Activated CD4-positive, alpha-beta T cell treated with anti-CD3 and anti-CD28 coated beads for 24 hours (primary cell): ENCODE data around the gene SLC35F1.
"Not testable (repeated sequence)": the region's sequence is repeated elsewhere in the genome, so short reads cannot be mapped to it uniquely, and the experiment has no call there.

ENCODE experiments used
- DNase-seq, 2 donors: peaks; one replicate each; pipeline ENCODE4 v3.0.0-alpha.2; 2020; ENCODE audit warnings: low read depth in 2 of 2

The SLC35F1 gene

DNA sequence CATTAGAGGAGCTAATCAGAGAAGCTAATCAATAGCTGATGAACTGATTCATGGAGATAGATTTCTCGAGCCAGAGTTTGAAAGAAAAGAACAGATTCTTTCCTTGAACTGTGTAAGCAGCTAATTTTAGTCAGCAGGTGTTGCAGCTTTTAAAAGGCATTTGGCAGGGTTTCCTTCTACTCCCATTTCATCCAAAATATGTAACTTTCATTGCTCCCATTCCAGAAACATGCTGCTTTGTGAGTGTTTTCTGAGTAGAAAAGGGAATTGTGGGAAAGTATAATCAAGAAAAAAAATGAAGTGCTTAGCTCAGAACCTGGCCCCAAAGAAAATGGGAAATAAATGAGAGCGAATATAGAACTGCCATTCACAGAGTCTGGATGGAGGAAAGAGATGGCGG is 20.8 kb downstream of the SLC35F1 start:
- no peak for DNase-seq

DNA sequence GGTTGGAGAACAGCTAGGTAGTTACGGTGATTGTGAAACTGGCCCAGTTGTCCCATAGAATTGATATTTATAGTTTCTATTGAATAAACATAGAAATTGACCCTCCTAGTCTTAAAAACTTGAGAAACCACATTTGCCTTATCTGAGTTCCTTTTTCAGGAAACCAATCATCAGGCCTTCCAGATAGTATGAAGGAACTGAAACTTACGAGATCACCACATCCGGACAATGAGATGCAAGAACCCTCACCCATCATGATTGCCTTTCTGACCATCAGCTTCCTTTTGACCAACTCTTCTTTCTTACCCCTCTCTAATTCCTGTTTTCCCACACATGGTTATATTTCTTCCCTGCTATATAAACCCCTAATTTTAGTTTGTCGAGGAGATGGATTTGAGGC is 21.8 kb downstream of the SLC35F1 start:
- DNase-seq, result no peak

DNA sequence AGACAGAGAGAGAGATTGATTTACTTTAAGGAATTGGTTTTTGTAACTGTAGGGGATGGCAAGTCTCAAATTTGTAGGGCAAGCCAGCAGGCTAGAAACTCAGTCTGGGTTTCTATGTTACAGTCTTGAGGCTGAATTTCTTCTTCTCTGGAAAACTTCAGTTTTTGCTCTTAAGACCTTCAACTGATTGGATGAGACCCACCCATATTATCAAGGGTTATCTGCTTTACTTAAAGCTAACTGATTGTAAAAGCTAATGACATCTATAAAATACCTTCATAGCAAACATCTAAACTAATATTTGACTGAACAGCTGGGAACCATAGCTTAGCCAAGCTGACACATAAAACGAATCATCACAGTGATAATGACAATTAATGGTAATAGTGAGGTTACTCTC is 22.4 kb downstream of the SLC35F1 start:
- no peak for DNase-seq

DNA sequence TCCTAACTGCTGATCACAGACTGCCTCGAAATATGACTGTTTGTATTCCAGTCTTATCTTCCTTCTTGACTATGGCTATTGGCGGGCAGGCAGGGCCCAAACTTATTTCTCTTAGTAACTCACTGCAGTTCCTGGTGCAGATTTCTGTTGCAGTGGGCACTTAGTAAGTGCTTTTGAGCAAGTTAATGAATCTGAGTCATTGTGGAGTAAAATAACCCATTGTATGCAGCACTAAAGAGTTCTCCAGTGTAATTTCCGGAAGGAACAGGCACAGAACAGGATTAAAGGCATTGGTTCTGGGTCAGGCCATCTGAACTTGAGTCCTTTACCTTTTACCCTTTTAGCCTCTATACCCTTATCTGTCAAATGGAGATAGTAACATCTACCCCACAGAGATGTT is 23.6 kb downstream of the SLC35F1 start:
- DNase-seq, result no peak

DNA sequence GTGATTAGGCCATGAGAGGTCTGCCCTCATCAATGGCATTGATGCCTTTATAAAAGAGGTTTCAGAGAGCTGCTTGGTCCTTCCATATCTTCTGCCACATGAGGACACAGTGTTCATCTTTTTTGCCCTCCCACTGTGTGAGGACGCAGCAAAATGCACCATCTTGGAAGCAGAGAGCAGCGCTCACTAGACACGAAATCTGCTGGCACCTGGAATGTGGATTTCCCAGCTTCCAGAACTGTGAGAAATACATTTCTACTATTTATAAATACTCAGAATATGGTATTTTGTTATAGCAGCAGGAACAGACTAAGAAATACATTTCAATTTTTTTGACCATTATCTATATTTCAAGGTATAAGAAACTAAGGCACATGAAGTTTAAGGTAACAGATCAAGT is 24.9 kb downstream of the SLC35F1 start:
- no peak for DNase-seq

DNA sequence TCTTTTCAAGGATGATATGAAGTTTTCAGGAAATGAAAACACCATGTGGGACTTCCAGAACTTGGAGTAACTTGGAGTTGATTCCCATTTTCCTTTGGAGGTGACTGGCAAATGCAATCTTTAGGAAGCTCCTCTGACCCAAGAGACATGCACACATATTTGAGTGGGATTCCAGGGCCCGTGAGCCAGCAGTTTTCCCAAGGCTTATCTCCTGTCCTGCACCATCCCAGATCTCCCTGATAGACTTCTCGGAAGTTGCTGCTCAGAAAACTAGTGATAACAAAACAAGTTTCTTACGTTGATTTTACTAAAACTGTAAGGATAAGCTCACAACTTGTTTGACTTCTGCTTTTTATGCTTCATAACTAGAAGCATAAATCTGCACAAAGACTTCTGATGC is 25.6 kb downstream of the SLC35F1 start:
- no peak for DNase-seq

DNA sequence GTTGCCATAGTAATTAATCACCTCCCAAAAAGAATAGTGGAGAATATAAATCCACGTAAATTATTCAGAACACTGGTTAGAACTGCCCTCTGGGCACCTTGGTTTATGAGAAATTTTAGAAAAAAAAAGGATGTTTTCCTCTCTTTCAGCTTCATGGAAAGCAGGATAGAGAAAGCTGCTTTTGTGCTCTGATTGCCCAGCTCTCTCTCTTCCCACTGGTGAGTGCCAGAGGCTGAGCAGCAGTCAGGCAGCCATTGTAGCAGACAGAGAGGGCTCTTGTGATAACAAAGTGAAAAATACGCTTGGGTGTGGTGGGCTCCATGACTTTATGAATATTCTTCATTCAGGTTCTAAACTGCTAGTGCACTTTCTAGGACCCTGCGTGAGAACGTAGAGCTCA is 26.4 kb downstream of the SLC35F1 start:
- DNase-seq, result no peak

DNA sequence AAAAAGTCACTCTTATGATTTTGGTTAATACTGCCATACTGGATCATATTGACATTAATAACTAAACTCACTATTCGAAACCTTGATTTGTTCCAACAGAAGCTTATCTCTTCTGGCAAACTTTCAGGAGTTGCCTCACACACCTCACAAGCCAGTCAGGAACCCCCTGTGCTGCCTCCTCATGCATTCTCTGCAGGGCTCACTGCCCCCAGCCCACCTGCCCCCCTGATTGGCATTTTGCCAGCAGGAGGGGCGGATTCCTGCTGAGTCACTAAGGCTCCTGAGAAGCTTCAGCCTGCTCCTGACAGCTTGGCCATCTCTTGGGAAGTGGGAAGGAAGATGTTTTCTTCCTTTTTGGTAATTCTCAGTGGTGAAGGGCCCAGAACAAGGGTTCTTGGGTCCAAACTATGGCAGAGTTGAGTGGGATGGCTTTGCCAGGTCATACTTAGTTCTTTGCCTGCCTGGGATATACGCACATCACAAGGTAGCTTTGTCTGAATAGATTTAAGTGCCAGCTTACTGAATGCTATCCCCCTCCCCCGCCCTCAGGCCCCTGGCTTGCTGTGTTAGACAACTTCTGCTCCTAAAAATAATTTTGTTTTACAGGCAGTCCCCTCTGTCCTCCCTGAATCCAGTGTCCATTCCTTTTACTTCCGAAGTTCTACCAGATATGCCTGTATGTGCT is 31.4 kb downstream of the SLC35F1 start:
- DNase-seq, result no peak

DNA sequence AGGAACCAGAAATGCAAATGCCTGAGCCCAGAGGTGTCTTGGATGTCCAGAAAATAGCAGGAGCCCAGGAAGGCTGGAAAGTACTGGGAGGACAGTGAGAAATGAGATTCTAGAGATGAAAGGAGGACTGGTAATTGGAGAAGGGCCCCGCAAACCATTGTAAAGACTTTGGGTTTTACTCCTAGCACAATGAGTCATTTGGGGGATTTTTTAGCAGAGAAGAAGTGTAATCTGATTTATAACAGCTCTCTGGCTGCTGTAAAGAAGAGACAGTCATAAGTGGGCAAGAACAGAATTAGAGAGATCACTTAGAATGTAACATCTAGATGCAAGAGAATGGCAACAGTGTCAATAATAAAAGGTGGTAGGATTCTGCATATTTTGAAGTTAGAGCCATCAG is 40.2 kb downstream of the SLC35F1 start:
- DNase-seq, result no peak

DNA sequence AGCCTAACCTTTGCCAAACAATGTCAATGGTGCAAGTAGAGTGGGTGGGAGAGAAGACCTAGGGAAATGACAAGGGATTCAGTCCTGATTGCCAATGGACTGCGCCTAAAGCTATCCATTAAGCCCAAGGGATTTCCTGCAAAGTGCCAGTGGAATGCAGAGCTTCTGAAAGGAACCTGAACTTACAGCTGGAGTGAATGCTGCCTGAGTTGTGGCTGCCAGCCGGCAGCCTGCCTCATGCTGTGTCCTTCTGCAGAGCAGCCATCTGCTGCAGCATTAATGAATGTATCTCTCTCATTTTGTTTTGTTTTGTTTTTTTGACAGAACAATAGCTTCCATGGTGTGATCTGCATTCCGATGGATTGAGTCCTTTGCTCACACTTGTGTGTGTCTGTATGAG is 44.7 kb downstream of the SLC35F1 start:
- DNase-seq, result no peak

DNA sequence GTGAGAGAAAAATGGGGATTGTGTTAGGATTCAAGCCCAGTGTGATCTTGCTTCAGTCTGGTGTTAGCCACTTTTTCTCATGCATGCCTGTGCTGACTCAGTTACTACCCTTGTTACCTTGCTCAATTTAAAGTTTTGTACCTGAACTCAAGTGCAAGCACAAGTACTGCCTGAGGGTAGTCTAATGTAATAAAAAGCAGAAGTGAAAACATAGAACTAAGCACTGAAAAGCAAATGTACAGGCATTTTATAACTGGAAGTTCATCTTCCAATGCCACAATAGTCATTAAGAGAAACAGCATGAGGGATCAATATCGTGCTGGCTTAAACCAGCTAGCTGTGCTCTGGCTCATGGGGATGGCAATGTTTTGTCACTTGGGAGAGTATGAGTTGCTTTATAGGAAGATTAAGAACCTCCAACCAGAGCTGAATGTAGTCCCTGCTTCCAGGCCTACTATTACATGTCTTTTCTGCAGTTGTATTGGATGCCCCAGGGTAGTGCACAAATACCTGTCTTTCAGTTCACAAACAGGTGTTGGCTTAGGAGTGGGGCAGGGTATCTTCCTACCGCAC is 48.7 kb downstream of the SLC35F1 start:
- no peak for DNase-seq

DNA sequence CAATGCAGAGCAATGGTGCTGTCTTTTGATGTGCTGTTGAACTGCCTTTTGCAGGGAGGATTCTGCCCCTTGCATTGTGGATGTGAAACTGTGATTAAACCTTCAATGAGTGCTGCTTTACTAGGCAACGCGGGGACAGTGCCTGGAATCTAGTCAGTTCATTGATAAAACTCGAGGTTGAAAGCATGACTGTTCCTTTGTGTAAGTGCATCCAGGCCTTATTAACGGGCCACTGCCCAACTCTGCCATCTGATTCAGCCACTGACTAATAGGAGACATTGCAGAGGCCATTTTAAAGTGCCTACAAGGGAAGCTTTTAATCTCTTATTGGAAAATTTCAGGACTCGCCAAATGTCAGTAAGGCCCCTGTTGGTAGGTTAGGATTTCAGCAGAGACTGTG is 49.3 kb downstream of the SLC35F1 start:
- no peak for DNase-seq

DNA sequence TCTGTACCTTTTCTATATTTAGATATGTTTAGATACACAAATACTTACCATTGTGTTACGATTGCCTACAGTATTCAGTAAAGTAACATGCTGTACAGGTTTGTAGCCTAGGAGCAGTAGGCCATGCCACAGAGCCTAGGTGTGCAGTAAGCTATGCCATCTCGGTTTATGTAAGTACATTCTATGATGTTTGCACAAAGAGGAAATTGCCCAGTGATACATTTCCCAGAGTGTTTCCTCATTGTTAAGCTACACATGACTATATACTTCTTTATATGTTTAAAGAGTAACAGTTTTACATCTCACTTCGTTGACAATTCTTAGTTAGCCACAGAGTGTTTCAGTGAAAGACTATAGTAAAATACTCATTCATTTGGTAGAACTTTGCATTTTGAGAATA is 51.5 kb downstream of the SLC35F1 start:
- no peak for DNase-seq

DNA sequence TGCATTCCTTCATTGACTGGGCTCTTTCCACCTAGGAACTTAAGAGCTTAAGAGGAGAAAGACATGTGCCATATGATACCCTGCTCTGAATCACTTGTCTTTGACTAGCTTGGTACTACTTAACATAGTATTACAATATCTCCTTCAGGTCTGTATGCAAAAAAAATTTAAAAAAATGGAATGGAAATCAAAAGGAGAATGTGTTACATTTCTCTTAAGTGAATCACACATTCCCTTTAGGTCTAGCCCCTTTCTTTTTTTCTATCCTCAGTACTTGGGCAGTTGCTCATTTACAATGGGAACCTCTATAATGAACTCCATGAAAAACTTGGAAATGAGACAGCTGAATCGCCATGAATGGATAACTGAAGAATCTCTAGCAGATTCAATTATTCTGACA is 53.8 kb downstream of the SLC35F1 start:
- no peak for DNase-seq

DNA sequence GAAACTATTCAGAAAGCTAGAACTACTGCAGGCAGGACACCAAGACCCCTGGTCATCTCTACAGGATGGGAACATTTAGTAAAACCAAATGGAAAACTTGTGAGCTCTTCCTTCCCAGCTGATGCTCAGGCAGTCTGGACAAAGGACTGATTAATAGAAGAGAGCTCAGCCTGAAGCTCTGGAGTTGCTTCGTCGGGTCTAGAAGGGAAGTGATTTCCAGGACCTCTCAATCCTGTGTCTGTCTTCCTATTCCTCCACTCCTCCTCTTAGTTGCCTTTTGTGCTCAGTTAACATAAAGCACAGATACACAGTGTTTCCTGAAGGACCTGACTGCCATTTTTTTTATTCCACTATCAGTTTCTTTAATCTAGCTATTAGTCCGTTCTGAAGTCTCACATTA is 54.2 kb downstream of the SLC35F1 start:
- DNase-seq, result no peak

DNA sequence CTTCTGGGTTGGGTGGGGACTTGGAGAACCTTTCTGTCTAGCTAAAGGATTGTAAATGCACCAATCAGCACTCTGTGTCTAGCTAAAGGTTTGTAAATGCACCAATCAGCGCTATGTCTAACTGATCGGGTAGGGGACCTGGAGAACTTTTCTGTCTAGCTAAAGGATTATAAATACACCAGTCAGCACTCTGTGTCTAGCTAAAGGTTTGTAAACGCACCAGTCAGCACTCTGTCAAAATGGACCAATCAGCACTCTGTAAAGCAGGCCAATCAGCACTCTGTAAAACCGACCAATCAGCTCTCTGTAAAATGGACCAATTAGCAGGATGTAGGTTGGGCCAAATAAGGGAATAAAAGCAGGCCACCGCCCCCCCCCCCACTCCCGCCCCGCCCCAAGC is 58.7 kb downstream of the SLC35F1 start:
- DNase-seq, result not testable (repeated sequence)

DNA sequence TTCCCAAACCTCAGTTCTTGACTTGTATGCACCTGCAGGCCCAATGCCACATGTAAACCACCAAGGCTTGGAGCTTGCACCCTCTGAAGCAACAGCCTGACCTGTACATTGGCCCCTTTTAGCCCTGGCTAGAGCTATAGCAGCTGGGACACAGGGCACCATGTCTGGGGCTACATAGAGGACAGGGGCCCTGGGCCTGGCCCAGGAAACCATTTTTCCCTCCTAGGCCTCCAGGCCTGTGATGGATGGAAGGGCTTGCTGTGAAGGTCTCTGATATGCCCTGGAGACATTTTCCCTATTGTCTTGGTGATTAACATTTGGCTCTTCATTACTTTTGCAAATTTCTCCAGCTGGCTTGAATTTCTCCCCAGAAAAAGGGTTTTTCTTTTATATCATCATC is 64.6 kb downstream of the SLC35F1 start:
- no peak for DNase-seq

DNA sequence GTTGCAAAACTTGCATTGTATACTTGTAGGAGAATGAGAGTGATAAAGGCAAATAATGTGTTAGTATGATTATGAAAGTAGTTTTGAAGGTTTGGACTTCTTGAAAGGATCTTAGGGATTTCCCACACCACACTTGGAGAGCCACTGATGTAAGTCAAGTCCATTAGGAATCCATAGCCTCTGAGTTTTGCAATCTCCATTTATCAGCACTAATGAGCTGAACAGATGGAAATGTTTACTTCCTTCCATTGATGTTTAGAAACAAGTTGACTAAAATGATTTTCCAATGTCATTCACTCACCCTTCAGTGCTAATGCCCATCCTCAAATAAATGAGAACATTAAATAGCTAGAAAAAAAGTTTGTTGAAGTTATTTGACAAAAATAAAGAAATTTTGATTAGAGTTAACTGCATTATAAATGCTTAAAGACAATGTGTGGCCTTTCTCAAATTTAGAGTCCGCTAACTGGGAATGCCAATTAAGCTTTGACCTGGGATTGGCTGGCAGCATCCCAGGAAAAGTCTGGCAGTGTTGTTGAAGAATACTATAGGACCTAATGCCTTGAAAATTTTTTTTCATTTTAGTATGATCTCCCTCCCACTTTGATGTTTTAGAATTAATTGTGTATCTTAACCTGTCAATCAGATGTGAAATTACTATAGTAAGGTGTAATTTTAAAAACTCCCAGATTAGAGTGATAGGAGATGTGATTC is 68.0 kb downstream of the SLC35F1 start:
- DNase-seq, result no peak

DNA sequence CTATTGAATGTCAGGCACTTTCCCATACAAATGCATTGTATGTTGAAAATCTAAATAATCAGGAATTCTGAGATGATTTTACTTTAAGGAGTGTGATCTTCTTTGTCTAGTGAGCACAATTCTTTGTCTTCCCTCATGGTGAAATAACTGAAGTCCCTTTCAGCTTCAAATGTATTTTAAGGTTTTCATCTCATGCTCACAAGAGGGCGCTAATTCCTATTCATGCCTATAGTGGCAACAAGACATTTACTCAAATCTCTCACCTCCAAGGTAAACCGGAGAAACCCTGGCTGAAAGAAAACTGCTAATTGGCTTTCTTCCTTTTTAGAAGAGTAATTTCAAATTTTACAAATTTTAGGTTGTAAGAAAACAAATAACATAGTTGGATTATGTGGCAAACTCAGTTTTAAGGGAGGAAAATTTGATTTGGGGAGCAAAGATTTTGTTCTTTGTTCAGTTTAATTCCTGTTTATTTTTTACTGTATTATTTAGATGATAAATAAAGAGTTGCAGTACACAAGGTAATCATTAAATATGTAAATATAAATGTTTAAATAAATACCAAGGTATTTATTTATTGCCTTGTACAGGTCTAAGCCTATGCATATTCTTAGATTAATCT is 69.1 kb downstream of the SLC35F1 start:
- DNase-seq, result peak in 1 of 2 donors; percentile 1

DNA sequence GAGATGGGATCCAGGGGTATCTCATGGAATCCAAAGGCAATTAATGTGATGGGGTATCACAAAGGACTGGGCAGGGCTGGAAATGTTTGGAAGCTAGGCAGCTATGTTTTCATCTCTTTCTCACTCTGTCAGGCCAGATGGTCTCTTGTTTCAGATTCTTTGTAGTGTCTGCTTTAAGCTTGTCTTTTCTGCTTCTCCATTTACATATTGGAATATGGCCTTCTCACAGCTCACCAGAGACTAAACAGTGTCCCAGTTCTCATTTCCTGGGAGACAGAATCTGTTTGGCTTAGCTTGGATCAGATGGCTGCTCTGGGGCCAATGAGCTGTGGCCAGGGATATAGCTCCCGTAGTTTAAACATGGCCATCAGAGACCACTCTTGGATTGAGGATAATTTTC is 78.9 kb downstream of the SLC35F1 start:
- DNase-seq, result no peak

DNA sequence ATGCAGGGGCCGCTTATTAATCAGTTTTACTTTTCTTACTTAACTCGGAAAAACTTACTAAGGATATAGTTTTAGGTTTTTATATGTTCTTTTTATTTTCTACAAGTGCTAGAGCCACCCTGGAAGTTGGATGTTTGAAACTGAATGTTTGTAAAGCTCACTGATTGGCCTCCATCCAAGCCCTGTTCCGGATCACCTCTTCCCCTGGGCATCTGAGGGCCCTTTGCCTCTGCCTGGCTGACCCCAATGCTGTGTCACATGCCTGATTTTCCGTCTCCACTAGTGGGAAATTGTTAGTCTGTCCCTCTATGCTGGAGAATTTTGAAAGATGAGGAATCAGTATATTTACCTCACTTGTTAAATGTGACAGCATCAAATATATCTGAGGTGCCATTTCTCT is 79.3 kb downstream of the SLC35F1 start:
- no peak for DNase-seq

DNA sequence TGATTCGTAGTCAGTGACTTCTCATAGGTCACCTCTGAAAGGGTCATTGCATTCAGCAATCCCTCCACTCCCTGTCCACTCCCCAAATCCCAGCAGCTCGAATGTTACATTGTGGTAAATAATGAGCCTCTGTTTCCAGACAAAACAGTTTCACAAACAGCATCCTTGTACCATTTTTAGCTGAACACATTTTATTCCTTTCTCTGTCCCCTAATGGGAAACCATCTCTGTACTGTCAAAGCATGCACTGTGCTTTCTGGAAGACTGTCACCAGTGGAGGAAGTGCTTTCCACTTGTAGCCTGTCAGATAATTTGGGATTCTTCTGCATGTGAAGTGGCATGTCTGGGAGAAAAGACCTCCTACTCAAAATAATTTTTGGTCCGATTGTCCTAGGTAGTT is 82.0 kb downstream of the SLC35F1 start:
- DNase-seq, result no peak

DNA sequence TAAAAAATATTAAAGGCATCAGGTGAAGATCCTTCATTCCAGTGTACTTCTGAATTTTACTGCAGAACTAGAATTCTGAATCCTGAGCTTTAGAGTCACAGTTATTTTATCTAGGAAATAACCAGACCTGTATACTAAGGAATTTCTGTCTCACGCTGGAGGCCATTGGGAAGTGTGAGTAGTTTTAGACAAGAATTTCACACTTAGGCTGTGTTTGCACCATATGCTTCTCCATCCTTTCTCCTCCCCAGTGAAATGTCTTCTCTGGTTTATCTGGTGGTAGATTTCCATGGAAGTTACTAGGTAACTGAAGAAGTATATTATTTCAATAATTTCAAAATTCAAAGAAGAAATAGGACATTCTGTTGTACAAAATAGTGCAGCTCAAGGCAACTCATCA is 83.1 kb downstream of the SLC35F1 start:
- DNase-seq, result no peak
